WTC11 (cell line): ENCODE results near the gene ZSWIM6. TPM values are rescaled to one million over a fixed set of nuclear protein-coding genes. Genes with fewer than 3 reads are reported as not detected.

Source experiments
- ATAC-seq: fragments of 200-7000 bp; cut with Tn5 transposase; 2 replicates; pipeline ENCODE4 v1.10.0; 2021; ENCODE audit warnings: mild to moderate bottlenecking, moderate library complexity
- CTCF ChIA-PET: fragments of 300-600 bp; sonication (Branson Sonifier 250); formaldehyde crosslinking; loops from one replicate; lab custom pipeline; 2021; ENCODE audit warnings: antibody characterized with exemption; lab: Charles Lee
- POLR2A ChIA-PET: fragments of 350-600 bp; sonication (Branson Sonifier 250); formaldehyde crosslinking; loops from one replicate; lab custom pipeline; 2021; ENCODE audit warnings: antibody characterized with exemption; lab: Charles Lee
- DNase-seq: peaks from one replicate; pipeline ENCODE4 v3.0.0; 2021; ENCODE audit warnings: low spot score
- H3K27ac Mint-ChIP-seq: 2 replicates; pipeline ENCODE4 v1.8.0; 2021; ENCODE audit warnings: mixed read lengths
- H3K27me3 Mint-ChIP-seq: 2 replicates; pipeline ENCODE4 v1.8.0; 2021; ENCODE audit warnings: low read depth, mild to moderate bottlenecking, moderate library complexity, mixed read lengths
- H3K36me3 Mint-ChIP-seq: 2 replicates; pipeline ENCODE4 v1.8.0; 2021; ENCODE audit warnings: mixed read lengths
- H3K4me1 Mint-ChIP-seq: 2 replicates; pipeline ENCODE4 v1.8.0; 2022; ENCODE audit warnings: mixed read lengths
- H3K4me3 Mint-ChIP-seq: 2 replicates; pipeline ENCODE4 v1.8.0; 2021; ENCODE audit warnings: mild to moderate bottlenecking, moderate library complexity, mixed read lengths
- H3K9me3 Mint-ChIP-seq: 2 replicates; pipeline ENCODE4 v1.8.0; 2021; ENCODE audit warnings: mixed read lengths
- ELF4 ChIP-seq: sonication (generic); formaldehyde crosslinking; IDR thresholded peaks from 2 replicates; pipeline ENCODE4 v1.8.1; 2022; ENCODE audit warnings: low read depth, mild to moderate bottlenecking, moderate library complexity, missing genetic modification reagents
- EMX1 ChIP-seq: fragments of 250-450 bp; sonication (Bioruptor Pico); IDR thresholded peaks from 2 replicates; pipeline ENCODE4 v1.8.0; 2021; ENCODE audit warnings: mild to moderate bottlenecking
- FOXK1 ChIP-seq: sonication (generic); formaldehyde crosslinking; IDR thresholded peaks from 2 replicates; pipeline ENCODE4 v1.8.0; 2022; ENCODE audit warnings: mild to moderate bottlenecking, moderate library complexity, missing genetic modification reagents
- GABPB1 ChIP-seq: sonication (generic); formaldehyde crosslinking; IDR thresholded peaks from 2 replicates; pipeline ENCODE4 v1.8.1; 2023; ENCODE audit warnings: mild to moderate bottlenecking, missing genetic modification reagents
- KAT7 ChIP-seq: sonication (generic); formaldehyde crosslinking; IDR thresholded peaks from 2 replicates; pipeline ENCODE4 v1.8.1; 2023; ENCODE audit warnings: missing genetic modification reagents, mild to moderate bottlenecking, borderline replicate concordance
- NFATC4 ChIP-seq: fragments of 250-450 bp; sonication (Bioruptor Pico); IDR thresholded peaks from 2 replicates; pipeline ENCODE4 v1.9.0; 2021; ENCODE audit warnings: mild to moderate bottlenecking
- OVOL2 ChIP-seq: fragments of 250-450 bp; sonication (Bioruptor Pico); IDR thresholded peaks from 2 replicates; pipeline ENCODE4 v1.9.0; 2021; ENCODE audit warnings: mild to moderate bottlenecking, borderline replicate concordance
- RELA ChIP-seq: sonication (generic); formaldehyde crosslinking; IDR thresholded peaks from 2 replicates; pipeline ENCODE4 v1.8.1; 2022; ENCODE audit warnings: missing genetic modification reagents, mild to moderate bottlenecking, borderline replicate concordance
- SMAD3 ChIP-seq: sonication (generic); formaldehyde crosslinking; IDR thresholded peaks from 2 replicates; pipeline ENCODE4 v1.8.0; 2022; ENCODE audit warnings: missing genetic modification reagents, mild to moderate bottlenecking, borderline replicate concordance
- SOX15 ChIP-seq: fragments of 250-450 bp; sonication (Bioruptor Pico); IDR thresholded peaks from 2 replicates; pipeline ENCODE4 v1.9.0; 2021; ENCODE audit warnings: mild to moderate bottlenecking
- ZNF232 ChIP-seq: sonication (generic); formaldehyde crosslinking; IDR thresholded peaks from 2 replicates; pipeline ENCODE4 v1.8.0; 2022; ENCODE audit warnings: mild to moderate bottlenecking, missing genetic modification reagents
- total RNA-seq: library from RNA; stranded (reverse); gene quantifications from 3 replicates; pipeline ENCODE4 v1.2.3, GENCODE V29; 2021
- TF ChIP-seq, protein P1 (sequence below): fragments of 200-600 bp; IDR thresholded peaks from 2 replicates; pipeline ENCODE4 v1.8.0; 2022; ENCODE audit warnings: antibody characterized with exemption
- TF ChIP-seq, protein P2 (sequence below): sonication (generic); formaldehyde crosslinking; IDR thresholded peaks from 2 replicates; pipeline ENCODE4 v1.8.0; 2022; ENCODE audit warnings: mild to moderate bottlenecking, missing genetic modification reagents
- TF ChIP-seq, protein P3 (sequence below): sonication (generic); formaldehyde crosslinking; IDR thresholded peaks from 2 replicates; pipeline ENCODE4 v1.8.1; 2023; ENCODE audit warnings: mild to moderate bottlenecking, missing genetic modification reagents, borderline replicate concordance
- TF ChIP-seq, protein P4 (sequence below): sonication (generic); formaldehyde crosslinking; conservative IDR thresholded peaks from 2 replicates; pipeline ENCODE4 v1.8.1; 2023; ENCODE audit warnings: mild to moderate bottlenecking, low read depth, missing genetic modification reagents, moderate library complexity
- TF ChIP-seq, protein P5 (sequence below): sonication (generic); formaldehyde crosslinking; IDR thresholded peaks from 2 replicates; pipeline ENCODE4 v1.8.0; 2023; ENCODE audit warnings: missing genetic modification reagents
- TF ChIP-seq, protein P6 (sequence below): sonication (generic); formaldehyde crosslinking; IDR thresholded peaks from 2 replicates; pipeline ENCODE4 v1.8.1; 2023; ENCODE audit warnings: mild to moderate bottlenecking, missing genetic modification reagents, moderate library complexity
- TF ChIP-seq, protein P7 (sequence below): sonication (generic); formaldehyde crosslinking; IDR thresholded peaks from 2 replicates; pipeline ENCODE4 v1.8.0; 2022; ENCODE audit warnings: mild to moderate bottlenecking, missing genetic modification reagents
- TF ChIP-seq, protein P8 (sequence below): fragments of 250-450 bp; sonication (Bioruptor Pico); conservative IDR thresholded peaks from 2 replicates; pipeline ENCODE4 v1.9.0; 2021; ENCODE audit warnings: mild to moderate bottlenecking

Gene ZSWIM6
- total RNA-seq, 1 experiment from 2014 or later, result 12.5 TPM

DNA sequence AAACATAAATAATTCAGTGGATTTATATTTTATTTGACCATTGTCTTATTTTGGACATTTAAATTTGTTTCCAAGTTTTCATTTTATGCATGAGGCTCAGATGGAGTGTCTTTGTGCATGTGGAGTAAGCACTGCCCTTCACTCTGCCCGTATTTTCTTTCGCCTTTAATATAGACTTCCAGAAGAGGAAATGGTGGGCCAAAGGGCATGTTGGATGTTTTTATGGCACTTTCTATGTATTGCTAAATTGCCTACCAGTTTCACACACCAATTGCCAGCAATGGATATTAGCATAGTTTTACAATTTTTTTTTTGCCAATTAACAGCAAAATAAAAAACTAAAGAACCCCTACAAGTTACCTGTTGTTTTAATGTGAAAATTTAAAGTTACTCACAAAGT lies 38.4 kb downstream of the ZSWIM6 start (continued):
- TF ChIP-seq, protein P1, sequence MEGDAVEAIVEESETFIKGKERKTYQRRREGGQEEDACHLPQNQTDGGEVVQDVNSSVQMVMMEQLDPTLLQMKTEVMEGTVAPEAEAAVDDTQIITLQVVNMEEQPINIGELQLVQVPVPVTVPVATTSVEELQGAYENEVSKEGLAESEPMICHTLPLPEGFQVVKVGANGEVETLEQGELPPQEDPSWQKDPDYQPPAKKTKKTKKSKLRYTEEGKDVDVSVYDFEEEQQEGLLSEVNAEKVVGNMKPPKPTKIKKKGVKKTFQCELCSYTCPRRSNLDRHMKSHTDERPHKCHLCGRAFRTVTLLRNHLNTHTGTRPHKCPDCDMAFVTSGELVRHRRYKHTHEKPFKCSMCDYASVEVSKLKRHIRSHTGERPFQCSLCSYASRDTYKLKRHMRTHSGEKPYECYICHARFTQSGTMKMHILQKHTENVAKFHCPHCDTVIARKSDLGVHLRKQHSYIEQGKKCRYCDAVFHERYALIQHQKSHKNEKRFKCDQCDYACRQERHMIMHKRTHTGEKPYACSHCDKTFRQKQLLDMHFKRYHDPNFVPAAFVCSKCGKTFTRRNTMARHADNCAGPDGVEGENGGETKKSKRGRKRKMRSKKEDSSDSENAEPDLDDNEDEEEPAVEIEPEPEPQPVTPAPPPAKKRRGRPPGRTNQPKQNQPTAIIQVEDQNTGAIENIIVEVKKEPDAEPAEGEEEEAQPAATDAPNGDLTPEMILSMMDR, result no peak
- TF ChIP-seq SMAD3 (CRISPR knock-in tag) (no peak), OVOL2 (CRISPR knock-in tag) (no peak), KAT7 (CRISPR knock-in tag) (no peak), NFATC4 (CRISPR knock-in tag) (no peak), EMX1 (CRISPR knock-in tag) (no peak), ZNF232 (CRISPR knock-in tag) (no peak), SOX15 (CRISPR knock-in tag) (no peak), RELA (no peak), FOXK1 (CRISPR knock-in tag) (no peak)
- TF ChIP-seq, protein P2, sequence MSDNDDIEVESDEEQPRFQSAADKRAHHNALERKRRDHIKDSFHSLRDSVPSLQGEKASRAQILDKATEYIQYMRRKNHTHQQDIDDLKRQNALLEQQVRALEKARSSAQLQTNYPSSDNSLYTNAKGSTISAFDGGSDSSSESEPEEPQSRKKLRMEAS (CRISPR knock-in tag), result no peak
- TF ChIP-seq, protein P3, sequence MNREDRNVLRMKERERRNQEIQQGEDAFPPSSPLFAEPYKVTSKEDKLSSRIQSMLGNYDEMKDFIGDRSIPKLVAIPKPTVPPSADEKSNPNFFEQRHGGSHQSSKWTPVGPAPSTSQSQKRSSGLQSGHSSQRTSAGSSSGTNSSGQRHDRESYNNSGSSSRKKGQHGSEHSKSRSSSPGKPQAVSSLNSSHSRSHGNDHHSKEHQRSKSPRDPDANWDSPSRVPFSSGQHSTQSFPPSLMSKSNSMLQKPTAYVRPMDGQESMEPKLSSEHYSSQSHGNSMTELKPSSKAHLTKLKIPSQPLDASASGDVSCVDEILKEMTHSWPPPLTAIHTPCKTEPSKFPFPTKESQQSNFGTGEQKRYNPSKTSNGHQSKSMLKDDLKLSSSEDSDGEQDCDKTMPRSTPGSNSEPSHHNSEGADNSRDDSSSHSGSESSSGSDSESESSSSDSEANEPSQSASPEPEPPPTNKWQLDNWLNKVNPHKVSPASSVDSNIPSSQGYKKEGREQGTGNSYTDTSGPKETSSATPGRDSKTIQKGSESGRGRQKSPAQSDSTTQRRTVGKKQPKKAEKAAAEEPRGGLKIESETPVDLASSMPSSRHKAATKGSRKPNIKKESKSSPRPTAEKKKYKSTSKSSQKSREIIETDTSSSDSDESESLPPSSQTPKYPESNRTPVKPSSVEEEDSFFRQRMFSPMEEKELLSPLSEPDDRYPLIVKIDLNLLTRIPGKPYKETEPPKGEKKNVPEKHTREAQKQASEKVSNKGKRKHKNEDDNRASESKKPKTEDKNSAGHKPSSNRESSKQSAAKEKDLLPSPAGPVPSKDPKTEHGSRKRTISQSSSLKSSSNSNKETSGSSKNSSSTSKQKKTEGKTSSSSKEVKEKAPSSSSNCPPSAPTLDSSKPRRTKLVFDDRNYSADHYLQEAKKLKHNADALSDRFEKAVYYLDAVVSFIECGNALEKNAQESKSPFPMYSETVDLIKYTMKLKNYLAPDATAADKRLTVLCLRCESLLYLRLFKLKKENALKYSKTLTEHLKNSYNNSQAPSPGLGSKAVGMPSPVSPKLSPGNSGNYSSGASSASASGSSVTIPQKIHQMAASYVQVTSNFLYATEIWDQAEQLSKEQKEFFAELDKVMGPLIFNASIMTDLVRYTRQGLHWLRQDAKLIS, result no peak
- TF ChIP-seq, protein P4, sequence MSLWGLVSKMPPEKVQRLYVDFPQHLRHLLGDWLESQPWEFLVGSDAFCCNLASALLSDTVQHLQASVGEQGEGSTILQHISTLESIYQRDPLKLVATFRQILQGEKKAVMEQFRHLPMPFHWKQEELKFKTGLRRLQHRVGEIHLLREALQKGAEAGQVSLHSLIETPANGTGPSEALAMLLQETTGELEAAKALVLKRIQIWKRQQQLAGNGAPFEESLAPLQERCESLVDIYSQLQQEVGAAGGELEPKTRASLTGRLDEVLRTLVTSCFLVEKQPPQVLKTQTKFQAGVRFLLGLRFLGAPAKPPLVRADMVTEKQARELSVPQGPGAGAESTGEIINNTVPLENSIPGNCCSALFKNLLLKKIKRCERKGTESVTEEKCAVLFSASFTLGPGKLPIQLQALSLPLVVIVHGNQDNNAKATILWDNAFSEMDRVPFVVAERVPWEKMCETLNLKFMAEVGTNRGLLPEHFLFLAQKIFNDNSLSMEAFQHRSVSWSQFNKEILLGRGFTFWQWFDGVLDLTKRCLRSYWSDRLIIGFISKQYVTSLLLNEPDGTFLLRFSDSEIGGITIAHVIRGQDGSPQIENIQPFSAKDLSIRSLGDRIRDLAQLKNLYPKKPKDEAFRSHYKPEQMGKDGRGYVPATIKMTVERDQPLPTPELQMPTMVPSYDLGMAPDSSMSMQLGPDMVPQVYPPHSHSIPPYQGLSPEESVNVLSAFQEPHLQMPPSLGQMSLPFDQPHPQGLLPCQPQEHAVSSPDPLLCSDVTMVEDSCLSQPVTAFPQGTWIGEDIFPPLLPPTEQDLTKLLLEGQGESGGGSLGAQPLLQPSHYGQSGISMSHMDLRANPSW, result no peak
- TF ChIP-seq, protein P5, sequence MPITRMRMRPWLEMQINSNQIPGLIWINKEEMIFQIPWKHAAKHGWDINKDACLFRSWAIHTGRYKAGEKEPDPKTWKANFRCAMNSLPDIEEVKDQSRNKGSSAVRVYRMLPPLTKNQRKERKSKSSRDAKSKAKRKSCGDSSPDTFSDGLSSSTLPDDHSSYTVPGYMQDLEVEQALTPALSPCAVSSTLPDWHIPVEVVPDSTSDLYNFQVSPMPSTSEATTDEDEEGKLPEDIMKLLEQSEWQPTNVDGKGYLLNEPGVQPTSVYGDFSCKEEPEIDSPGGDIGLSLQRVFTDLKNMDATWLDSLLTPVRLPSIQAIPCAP (CRISPR knock-in tag), result no peak

DNA sequence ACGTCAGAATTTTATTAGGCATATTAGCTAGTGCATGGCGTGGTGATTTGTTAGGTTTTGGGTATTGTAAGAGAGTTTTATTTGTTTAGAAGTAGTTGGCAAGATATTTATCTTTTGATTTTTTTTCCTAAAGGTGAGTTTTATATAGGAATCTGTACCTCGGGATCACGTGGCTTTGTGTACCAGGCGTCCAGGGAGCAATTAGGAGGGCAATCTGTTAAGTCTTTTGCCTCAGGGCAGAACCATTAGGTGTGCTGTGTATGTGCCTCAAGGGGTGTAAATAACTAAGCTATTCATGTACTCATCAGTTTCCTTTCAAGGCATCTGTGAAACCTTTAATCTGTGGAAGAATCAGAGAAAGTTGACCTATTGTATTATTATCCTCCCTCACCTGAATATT lies 39.4 kb downstream of the ZSWIM6 start:
- ChIA-PET CTCF (interaction anchor here (1.3 kb wide), 1 partner anchor 13 kb away, joined by 3 read pairs; no protein-coding TSS in a partner anchor), POLR2A (no interaction called here)
- H3K27me3 Mint-ChIP-seq, result no peaks in the 10 kb centered on the region; the same call in 1 of the 2 replicates
- H3K4me3 Mint-ChIP-seq, result no peak overlapping the region
- DNase-seq, result no peak
- peaks cover 6% of the 10 kb centered on the region; the same call in 1 of the 2 replicates for H3K36me3 Mint-ChIP-seq
- ATAC-seq, result peak; percentile 68
- H3K27ac Mint-ChIP-seq, result no peak overlapping the region
- H3K4me1 Mint-ChIP-seq, result peaks cover 30% of the 10 kb centered on the region
- H3K9me3 Mint-ChIP-seq, result peaks cover 7% of the 10 kb centered on the region; the same call in 1 of the 2 replicates
- TF ChIP-seq ELF4 (CRISPR knock-in tag) (no peak), ZNF232 (CRISPR knock-in tag) (no peak), GABPB1 (CRISPR knock-in tag) (no peak)
- TF ChIP-seq, protein P6, sequence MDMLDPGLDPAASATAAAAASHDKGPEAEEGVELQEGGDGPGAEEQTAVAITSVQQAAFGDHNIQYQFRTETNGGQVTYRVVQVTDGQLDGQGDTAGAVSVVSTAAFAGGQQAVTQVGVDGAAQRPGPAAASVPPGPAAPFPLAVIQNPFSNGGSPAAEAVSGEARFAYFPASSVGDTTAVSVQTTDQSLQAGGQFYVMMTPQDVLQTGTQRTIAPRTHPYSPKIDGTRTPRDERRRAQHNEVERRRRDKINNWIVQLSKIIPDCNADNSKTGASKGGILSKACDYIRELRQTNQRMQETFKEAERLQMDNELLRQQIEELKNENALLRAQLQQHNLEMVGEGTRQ (CRISPR knock-in tag), result peak; percentile 44
- TF ChIP-seq, protein P7, sequence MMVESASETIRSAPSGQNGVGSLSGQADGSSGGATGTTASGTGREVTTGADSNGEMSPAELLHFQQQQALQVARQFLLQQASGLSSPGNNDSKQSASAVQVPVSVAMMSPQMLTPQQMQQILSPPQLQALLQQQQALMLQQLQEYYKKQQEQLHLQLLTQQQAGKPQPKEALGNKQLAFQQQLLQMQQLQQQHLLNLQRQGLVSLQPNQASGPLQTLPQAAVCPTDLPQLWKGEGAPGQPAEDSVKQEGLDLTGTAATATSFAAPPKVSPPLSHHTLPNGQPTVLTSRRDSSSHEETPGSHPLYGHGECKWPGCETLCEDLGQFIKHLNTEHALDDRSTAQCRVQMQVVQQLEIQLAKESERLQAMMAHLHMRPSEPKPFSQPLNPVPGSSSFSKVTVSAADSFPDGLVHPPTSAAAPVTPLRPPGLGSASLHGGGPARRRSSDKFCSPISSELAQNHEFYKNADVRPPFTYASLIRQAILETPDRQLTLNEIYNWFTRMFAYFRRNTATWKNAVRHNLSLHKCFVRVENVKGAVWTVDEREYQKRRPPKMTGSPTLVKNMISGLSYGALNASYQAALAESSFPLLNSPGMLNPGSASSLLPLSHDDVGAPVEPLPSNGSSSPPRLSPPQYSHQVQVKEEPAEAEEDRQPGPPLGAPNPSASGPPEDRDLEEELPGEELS (CRISPR knock-in tag), result no peak
- TF ChIP-seq, protein P1, result no peak
- TF ChIP-seq, protein P8, sequence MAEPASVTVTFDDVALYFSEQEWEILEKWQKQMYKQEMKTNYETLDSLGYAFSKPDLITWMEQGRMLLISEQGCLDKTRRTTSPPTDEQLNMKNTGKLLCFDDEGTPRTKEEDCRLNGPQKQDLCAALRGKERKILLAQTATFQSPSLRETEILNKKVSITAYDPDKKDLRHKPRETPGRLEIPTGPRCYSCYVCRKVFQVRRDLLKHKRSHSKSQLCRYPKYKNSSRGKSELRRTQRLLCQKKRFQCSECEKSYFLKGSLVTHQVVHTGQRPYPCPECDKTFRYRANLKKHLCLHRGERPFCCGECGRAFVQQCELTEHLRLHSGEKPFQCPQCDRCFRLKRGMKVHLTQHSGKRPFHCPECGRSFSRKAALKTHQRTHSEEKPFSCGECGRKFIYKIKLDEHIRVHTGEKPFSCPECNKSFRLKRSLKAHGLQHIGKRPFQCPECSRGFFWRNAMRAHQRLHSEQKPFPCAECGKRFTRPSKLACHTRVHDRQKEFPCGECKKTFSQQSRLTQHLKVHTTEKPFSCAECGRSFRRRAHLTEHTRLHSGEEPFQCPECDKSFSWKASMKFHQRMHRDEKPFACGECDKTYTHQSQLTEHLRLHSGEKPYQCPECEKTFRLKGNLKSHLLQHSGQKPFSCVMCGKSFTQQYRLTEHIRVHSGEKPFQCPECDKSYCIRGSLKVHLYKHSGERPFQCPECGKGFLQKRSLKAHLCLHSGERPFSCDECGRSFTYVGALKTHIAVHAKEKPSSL (CRISPR knock-in tag), result no peak
